NCI-H1436 treated with DMSO at 0.1 percent for 48 hours (cell line): ENCODE results near the gene UNC5A.

Experiments
- DNase-seq: peaks from one replicate; lab custom pipeline; 2025; lab: John Stamatoyannopoulos, UW

Gene UNC5A

DNA sequence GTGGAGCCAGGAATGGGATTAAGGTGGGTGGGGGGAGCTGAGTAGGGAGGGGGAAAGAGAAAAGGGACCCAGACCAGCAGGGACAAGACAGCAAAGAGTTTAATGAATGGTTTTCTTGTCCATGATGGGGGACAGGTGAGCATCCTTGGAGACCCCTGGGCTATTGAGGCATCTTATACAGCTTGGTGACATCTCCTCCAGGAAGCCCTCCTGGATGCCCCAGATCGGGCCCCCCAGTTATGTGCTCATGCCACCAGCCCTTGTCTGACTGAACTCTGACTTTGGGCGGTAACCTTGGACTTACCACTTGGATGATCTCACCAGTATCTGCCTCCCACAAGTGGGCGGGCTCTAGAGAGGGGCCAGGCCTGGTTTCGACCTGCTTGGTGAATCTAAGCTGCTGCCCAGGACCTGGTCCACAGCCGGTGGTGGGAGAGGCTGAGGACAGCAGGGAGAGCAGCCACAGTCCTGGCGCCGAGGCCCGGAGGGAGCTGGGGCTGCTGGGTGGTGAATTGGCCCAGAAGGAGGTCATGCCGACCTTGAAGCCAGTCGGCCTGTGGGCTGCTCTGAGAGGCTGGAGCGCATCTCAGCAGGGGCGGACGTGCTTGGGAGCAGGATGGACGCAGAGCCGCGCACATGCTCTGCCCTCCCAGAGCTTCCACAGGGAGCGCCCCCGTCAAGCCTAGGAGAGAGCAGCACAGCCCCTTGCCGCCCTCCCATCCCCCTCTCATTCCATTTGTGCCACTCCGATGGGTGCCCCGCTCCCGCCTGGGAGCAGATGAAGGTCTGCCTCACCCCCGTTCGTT, 36.2 kb downstream of the UNC5A start:
- no peak for DNase-seq

GRCh38 chr5:176847148-176847547, 36.8 kb downstream of the UNC5A start:
- no peak for DNase-seq

DNA sequence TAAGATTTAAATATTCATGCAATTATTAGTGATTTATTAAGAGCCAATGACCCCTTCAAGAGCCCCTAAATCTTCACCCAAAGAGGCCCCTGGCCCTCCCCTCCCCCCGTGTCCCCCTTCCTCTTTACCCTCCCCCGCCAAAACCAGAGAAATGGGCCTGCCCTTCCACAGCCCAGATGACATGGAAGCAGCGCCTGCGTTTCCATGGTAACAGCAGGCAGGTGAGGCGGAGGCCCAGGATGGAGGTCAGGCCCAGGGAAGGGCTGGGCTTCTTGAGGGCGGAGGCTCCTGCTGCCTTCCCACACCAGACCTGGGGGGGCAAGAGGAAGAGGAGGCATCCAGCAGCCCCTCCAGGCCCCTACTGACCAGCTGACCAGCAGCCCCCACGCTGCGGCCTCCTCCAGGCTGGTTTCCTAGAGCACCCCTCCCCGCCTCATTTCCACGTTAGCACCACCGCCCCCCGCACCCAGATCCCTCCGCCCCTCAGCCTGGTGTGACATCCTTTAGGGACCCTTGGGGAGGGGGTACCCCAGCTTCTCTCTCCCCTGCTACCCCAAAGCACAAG, 37.4 kb downstream of the UNC5A start:
- no peak for DNase-seq

DNA sequence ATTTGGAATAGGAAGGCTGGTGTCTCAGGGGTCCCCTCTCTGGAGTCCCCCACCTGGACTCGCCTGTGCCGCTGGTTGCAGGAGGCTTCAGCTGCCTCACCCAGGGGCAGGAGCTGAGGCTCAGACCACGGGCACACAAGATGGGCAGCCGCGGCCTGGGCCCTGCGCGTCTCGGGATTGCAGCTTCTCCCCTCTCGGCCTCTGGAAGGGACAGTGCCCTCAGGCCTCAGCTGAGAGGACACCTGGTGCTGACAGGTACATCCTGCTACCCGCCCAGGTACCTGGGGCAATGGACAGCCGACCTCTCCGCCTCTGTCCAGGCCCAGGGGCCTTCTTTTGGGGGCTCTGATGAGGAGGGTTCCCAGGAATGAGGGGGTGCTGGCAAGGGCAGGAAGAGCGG, 38.3 kb downstream of the UNC5A start:
- no peak for DNase-seq

DNA sequence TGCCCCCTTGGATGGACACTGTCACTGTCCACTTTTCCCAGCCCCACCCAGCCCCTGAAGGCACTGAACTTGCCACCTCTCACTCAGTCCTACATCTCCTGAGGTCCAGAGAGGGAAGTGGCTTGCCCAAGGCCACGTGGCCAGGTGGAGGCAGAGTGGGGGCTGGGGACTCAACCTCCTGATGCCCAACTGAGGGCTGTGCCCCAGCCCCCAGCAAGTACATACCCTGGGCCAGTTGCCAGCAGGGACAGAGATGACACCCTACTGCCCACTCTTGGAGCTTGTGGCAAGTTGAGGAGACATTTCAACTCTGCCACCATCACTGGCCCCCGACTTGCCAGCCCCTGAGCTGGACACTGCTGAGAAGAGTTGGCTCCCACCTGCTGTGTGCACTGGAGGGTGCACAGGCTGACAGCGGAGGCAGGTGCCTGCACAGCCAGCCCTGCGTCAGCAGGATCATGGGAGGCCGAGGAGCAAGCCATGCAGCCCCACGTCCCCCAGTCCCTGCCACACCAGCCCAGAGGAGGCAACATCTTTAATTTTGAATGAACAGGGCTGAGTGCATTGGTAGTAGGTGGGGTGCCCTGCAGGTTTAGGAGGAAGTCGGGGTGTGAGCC, 39.4 kb downstream of the UNC5A start:
- no peak for DNase-seq

GRCh38 chr5:176850371-176851245, 40.2 kb downstream of the UNC5A start:
- no peak for DNase-seq

DNA sequence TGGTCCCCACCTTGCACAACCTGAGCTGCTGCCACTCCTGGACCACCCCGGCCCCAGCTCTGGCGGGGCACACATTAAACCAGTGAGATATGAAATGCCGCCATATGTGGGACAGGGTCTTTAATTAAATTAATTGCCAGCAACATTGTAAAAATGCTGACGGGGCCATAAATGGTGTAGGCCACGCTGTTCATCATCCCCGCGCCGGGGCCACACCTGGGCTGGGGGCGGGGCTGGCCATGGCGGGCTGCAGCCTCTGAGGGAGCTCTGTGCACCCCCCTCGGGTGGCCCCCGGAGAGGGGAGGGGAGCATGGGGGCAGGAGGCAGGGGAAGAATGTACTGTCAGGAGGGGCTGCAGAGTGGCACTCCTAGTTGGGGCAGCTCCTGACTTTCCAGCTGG, 41.0 kb downstream of the UNC5A start:
- DNase-seq, result no peak

- no peak for DNase-seq
These were observed 41.7 kb downstream of the UNC5A start for GRCh38 chr5:176851871-176852658.

DNA sequence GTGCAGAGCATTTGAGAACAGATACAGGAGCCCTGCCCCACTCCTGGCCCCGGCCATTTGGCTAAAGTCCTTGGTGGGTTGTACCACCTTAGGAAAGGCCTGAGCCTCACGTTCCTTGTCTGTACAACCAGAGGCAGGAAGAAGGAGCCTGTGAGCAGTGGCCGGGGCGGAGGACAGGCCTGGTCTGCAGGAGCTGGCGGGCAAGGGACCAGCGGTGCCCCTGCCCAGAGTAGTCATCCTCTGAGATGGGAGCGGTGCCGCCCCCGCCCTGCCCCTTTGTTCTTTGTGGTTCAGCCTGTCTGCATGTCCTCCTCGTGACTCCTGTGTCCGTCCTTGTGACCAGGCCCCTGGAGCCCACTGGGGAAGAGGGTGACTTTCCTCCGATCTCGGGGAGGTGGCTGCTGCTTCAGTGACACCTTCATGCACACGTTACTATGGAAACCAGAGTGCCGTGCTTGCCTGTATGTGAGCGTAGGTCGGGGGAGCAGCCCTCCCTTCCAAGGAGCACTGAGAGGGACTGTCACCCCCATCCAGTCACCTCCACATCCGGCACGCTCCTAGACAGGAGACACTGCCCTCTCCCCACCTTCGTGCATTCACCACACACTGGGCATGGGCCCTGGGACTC, 42.9 kb downstream of the UNC5A start:
- no peak for DNase-seq

DNA sequence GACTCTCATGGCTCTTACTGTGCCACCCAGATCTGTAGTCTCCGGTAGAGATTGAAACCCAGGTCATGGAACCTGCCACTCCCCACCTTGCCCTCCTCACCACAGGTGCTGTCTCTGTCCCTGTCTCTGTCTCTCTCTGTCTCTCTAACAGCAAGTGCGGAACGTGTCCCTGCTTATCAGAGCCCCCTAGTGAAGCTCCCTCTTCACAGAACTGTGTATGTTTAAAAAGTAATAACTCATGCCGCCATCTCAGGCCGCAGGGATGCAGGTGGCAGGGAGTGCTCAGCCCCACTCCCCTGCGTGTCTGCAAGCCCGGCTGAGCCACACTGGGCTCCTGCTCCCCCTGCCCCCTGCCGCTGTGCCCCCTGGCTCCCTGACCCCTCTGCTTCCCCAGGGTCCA, 43.8 kb downstream of the UNC5A start:
- DNase-seq, result no peak

DNA sequence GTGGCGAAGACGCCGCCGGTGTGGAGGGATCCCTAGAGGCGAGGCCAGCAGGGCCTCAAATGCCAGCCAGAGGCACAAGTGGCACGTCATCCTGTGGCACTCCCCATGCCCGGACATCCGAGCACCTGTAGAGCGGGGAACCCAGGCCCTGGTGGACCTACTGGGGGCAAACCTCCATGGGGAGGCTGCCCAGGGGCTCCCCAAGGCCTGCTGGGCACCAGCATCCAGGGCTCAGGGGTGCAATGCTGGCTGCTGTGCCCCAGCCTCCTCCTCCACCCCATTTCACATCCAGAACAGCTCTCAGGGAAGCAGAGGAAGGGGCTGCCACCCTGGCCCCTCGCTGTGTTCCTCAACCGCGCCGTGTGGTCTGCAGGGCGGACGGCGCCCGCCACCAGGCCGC, 45.2 kb downstream of the UNC5A start:
- DNase-seq, result no peak

GRCh38 chr5:176856746-176857145, 46.4 kb downstream of the UNC5A start:
- no peak for DNase-seq

GRCh38 chr5:176857216-176857893, 47.0 kb downstream of the UNC5A start:
- no peak for DNase-seq

DNA sequence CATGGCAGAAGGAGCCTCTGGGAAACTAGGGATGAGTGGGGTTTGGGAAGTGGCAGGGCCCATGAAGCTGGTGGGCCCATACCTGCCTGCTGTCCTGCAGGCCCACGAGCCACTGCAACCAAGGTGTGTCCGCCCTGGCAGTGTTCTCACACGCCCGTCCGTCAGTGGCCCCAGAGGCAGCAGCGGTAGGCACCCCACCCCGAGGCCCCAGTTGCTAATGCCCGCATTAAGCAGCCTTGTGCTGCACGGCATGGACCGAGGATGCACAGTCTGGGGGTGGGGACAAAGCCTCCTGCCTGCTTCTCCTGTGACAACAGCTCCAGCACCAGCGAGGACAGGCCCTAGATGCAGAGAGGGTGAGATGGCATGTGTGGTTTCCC, 47.5 kb downstream of the UNC5A start:
- DNase-seq, result no peak

DNA sequence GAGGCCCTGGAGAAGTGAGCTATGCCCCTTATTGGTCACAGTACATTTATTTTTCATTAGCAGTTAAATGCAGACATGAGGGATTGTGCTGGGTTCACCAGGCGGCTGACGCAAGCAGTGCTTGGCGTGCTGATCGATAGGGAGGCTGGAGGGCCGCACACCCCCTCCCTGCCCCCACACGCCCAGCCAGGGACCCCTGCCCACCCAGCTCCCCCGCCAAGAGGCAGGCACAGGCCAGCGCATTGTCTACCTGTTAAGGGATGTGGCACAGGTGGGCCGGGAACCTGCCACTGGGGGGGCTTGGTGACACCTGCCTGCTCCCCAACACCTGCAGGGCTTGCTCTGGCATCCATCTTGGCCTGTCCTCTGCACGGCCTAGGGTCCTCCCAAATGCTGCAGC, 49.6 kb downstream of the UNC5A start:
- no peak for DNase-seq

DNA sequence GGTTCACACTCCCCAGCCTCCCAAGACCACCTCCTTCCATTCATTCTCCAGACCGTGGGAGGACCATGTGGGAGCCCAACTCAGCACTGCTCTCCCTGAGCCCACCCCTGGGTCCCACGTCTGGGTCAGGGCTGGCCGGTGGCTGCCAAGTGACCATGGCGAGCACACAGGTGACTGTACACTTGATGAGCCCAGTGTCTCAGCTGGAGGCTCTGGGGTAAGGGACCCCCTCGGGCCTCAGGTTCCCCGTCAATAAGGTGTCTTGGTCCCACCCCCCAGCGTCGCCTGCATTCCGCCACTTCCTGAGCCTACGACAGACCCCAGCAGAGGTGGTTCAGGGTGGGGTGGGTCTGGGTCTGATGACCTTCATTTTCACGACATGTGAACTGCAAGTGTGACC, 50.0 kb downstream of the UNC5A start:
- DNase-seq, result no peak

DNA sequence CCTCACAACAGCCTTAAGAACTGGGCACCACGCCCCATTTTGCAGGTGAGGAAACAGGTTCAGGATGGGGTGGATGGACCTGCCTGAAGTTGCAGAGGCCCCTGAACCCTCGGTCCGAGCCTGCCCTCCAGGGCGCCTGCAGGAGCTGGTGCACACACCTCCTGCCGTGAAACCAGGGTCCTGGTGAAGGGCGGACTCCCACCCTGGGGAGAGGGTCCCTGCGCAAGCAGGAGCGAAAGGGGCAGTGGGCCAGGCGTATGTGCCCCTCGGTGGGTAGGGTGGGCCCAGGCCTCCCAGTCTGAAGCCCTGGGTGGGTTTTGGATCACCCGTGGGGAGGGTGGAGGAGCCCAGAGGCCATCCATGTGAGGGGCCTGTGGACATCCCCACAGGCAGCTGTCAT, 50.9 kb downstream of the UNC5A start:
- no peak for DNase-seq

GRCh38 chr5:176862330-176862995, 52.1 kb downstream of the UNC5A start:
- DNase-seq, result no peak

DNA sequence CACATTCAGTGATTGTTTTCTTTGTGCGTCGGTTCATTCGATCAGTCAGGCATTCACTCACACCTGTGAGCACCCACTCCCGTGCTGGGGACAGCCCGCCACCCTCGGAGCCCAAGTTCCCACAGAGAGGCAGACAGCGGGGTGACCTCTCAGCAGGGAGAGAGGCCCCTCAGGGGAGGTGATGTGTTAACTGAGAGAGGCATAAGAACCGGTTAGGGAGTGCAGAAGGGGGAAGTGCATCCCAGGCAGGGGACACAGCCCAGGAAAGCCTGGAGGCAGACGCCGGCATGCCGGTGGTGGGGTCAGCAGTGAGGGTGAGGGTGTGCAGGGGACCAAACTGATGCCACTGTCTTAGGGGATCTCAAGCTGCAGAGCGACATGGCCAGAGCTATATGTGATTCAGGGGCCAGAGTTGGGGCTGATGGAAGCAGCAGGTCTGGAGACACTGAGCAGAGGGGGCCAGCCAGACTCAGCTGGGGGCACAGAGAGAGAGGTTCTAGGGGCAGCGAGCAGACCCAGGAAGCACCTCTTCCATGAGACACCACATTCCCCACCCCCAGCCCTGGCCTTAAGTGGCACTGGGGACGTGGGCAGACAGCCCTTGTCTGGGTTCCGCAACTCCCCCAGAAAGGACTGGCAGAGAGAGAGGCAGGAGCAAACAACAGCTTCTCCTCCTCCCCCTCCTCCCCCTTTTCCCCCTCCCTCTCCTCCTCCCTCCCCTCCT, 52.8 kb downstream of the UNC5A start:
- DNase-seq, result no peak

- no peak for DNase-seq
These were observed 53.4 kb downstream of the UNC5A start for GRCh38 chr5:176863765-176864098.
